ENCODE data around the gene AATF. TPM values are rescaled to one million over a fixed set of nuclear protein-coding genes. Genes with fewer than 3 reads are reported as not detected.

AATF gene
- total and polyA plus RNA-seq, 2 of the 8 experiments (the other 6 are each of a cell fraction or from before 2014, with no cell fraction given): 20.1 to 62.8 TPM

DNA sequence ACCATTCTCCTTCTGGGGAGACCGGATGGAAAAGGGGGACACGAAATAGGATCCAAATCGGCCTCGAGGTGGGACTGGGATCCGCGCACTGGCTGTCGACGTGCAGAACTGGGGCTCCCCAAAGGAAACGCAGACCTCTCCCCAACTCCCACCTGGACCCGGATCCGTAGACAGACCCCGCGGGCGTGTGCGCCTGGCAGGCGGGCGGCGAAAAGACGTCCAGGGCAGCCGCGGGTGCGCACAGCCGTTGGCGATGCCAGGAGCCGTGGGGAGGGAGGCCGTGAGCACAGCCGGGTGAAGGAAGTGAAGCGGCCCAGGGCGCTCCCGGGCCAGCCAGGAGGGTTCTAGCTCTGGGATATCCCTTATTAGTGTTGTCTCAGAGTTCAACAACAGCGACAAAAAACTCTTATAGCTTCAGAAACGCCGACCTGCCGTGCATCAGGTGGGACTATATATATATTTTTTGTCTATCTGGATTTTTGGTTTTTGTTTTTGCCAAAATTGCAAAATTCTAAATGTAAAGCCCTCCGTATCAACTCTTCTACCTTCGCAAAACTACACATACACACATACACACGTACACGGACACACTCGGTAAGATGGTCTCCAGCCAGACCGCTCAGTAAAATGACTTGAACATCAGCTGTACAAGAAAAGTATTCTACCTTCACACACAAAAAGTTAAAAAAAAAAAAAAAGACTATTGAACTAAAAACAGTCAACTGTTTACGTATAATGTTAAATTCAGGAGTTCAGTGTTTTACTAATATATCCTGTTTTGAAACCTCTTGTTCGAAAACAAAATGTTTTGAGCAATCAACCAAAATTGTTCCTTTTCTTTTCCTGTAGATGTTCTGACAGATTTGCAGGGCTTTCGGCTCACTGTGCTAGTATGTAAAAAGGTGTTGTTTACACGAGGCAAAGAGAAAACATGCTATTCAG lies 5.2 kb upstream of the AATF start:
- no peak overlapping the region for H2BK120ac ChIP-seq (replicated peaks; ENCODE audit: low read depth, low read length)
- TF ChIP-seq NRF1 (IDR thresholded peaks at IDR 0.05; ENCODE audit: low read depth, low read length) (no peak), SIX5 (IDR thresholded peaks at IDR 0.05; ENCODE audit: low read depth, low read length) (no peak), CBX8 (IDR thresholded peaks at IDR 0.05; ENCODE audit: borderline replicate concordance, low read depth, low read length) (peak; percentile 47), JUN (IDR thresholded peaks at IDR 0.05; ENCODE audit: low read depth, low read length) (no peak), POLR2A (IDR thresholded peaks at IDR 0.05; ENCODE audit: control extremely low read depth in 1 of 2, low read depth in 2 of 2, low read length in 2 of 2) (no peak), CHD2 (IDR thresholded peaks at IDR 0.05; ENCODE audit: low read length) (no peak), SP4 (IDR thresholded peaks at IDR 0.05; ENCODE audit: low read length) (no peak), CREB1 (IDR thresholded peaks at IDR 0.05) (no peak), BRCA1 (IDR thresholded peaks at IDR 0.05; ENCODE audit: low read depth, low read length) (no peak), TCF12 (IDR thresholded peaks at IDR 0.05; ENCODE audit: low read depth, low read length) (0 out of 2 replicates have a peak, but pooled peaks have one; percentile 22), HDAC2 (IDR thresholded peaks at IDR 0.05; ENCODE audit: borderline replicate concordance in 1 of 2, low read depth in 2 of 2, low read length in 2 of 2) (no peak), CBX5 (IDR thresholded peaks at IDR 0.05; ENCODE audit: low read depth, low read length) (no peak), BACH1 (IDR thresholded peaks at IDR 0.05; ENCODE audit: low read length) (no peak)

More for the DNA sequence above, 5.2 kb upstream of the AATF start:
- POLR2A ChIA-PET (ENCODE audit: partially characterized antibody): interaction anchor here (5.9 kb wide), 1 partner anchor 11 kb away, joined by 45 read pairs; no protein-coding TSS in a partner anchor
- WGBS, 2 experiments (ENCODE audit: extremely low coverage in 1 of 2, insufficient coverage in 1 of 2, insufficient read length in 1 of 2, insufficient replicate concordance in 2 of 2, low coverage in 1 of 2, low lambda C conversion rate in 2 of 2, missing lambda C conversion rate in 1 of 2): 4% methylated on average over 44 of the region's 44 CpGs; no CpG with 5 or more reads in 1 of the 2 experiments
- Histone ChIP-seq H2AK5ac (ENCODE audit: low read depth, low read length) (peak overlapping the region; percentile 77; the same call in 1 of the 2 replicates), H3K9me3 (ENCODE audit: insufficient read depth in 2 of 2, low read depth in 1 of 2, low read length in 1 of 2) (no peaks in the 10 kb centered on the region; a peak in 1 of 4 replicates), H3K27ac (ENCODE audit: low read depth, low read length) (no peak overlapping the region), H3K79me1 (ENCODE audit: low read depth, low read length) (no peaks in the 10 kb centered on the region), H2BK20ac (ENCODE audit: low read length) (no peak overlapping the region), H2BK12ac (ENCODE audit: low read depth, low read length) (no peak overlapping the region), H2BK5ac (ENCODE audit: low read depth, low read length) (peak overlapping the region; percentile 18; the same call in 1 of the 2 replicates), H2AFZ (ENCODE audit: low read length) (no peak overlapping the region), H3K4me2 (ENCODE audit: insufficient read depth in 1 of 2, low read depth in 2 of 2, low read length in 2 of 2) (peak overlapping the region; percentile 70 to 88), H3K4me3 (ENCODE audit: extremely low read depth in 1 of 4, insufficient read depth in 2 of 4, low read depth in 3 of 4, low read length in 4 of 4) (peak overlapping the region in 1 of 4 experiments; percentile 54; a peak in 4 of 8 replicates), H3K23me2 (ENCODE audit: low read depth, low read length) (peaks cover 4% of the 10 kb centered on the region), H3K23ac (ENCODE audit: insufficient read length) (no peak overlapping the region), H4K91ac (replicated peaks; ENCODE audit: insufficient read length, low read length) (no peak overlapping the region), H3K36me3 (ENCODE audit: control insufficient read depth in 2 of 4, insufficient read depth in 4 of 4, low read length in 3 of 4) (peaks cover 0 to 13% (median 0%) of the 10 kb centered on the region in 4 experiments; a peak in 1 of 8 replicates), H3K56ac (replicated peaks; ENCODE audit: insufficient read length, low read depth, low read length) (no peak overlapping the region), H3K4me1 (replicated peaks in 1 of 4; ENCODE audit: control insufficient read depth in 3 of 4, insufficient read depth in 4 of 4, low read length in 3 of 4) (peaks cover 10 to 55% (median 47%) of the 10 kb centered on the region in 4 experiments), H4K5ac (ENCODE audit: insufficient read length, low read depth, low read length) (no peak overlapping the region), H2BK15ac (ENCODE audit: low read length) (no peak overlapping the region), H3K4ac (replicated peaks; ENCODE audit: insufficient read length, low read depth, low read length) (no peak overlapping the region), H3K18ac (ENCODE audit: extremely low read depth, low read length) (no peak overlapping the region), H4K8ac (ENCODE audit: extremely low read depth, insufficient read depth, low read length) (no peak overlapping the region; the same call in 1 of the 2 replicates), H3K9ac (replicated peaks in 1 of 4; ENCODE audit: extremely low read depth in 1 of 4, low read depth in 3 of 4, low read length in 3 of 4) (no peak overlapping the region), H3K79me2 (ENCODE audit: control insufficient read depth in 1 of 2, insufficient read depth in 2 of 2, low read length in 2 of 2) (no peaks in the 10 kb centered on the region), H3K14ac (ENCODE audit: insufficient read length) (no peak overlapping the region), H3K27me3 (replicated peaks in 1 of 4; ENCODE audit: control insufficient read depth in 3 of 4, extremely low read depth in 1 of 4, insufficient read depth in 3 of 4, low read length in 3 of 4) (peaks cover 89 to 100% (median 95%) of the 10 kb centered on the region in 4 experiments), H4K20me1 (replicated peaks in 1 of 2; ENCODE audit: control insufficient read depth in 1 of 2, insufficient read depth in 2 of 2, low read length in 2 of 2) (peaks cover 6 to 26% of the 10 kb centered on the region in 2 experiments)
- CTCF ChIA-PET (ENCODE audit: partially characterized antibody): interaction anchor here (1.2 to 2.1 kb wide), 2 partner anchors 10 to 175 kb away, joined by 4 to 9 read pairs; no protein-coding TSS in a partner anchor
- peak in 1 of 2 experiments; percentile 72 for DNase-seq (ENCODE audit: low read depth in 1 of 2, low spot score in 2 of 2)
- FAIRE-seq: no peak

Data from H1 (cell line).